WTC11 (cell line): ENCODE measurements around the gene OBSCN. TPM values are rescaled to one million over a fixed set of nuclear protein-coding genes. Genes with fewer than 3 reads are reported as not detected.

Source experiments
- ATAC-seq: fragments of 200-7000 bp; cut with Tn5 transposase; 2 replicates; pipeline ENCODE4 v1.10.0; 2021; ENCODE audit warnings: mild to moderate bottlenecking, moderate library complexity
- CTCF ChIA-PET: fragments of 300-600 bp; sonication (Branson Sonifier 250); formaldehyde crosslinking; loops from one replicate; lab custom pipeline; 2021; ENCODE audit warnings: antibody characterized with exemption; lab: Charles Lee
- POLR2A ChIA-PET: fragments of 350-600 bp; sonication (Branson Sonifier 250); formaldehyde crosslinking; loops from one replicate; lab custom pipeline; 2021; ENCODE audit warnings: antibody characterized with exemption; lab: Charles Lee
- DNase-seq: peaks from one replicate; pipeline ENCODE4 v3.0.0; 2021; ENCODE audit warnings: low spot score
- H3K27ac Mint-ChIP-seq: 2 replicates; pipeline ENCODE4 v1.8.0; 2021; ENCODE audit warnings: mixed read lengths
- H3K27me3 Mint-ChIP-seq: 2 replicates; pipeline ENCODE4 v1.8.0; 2021; ENCODE audit warnings: low read depth, mild to moderate bottlenecking, moderate library complexity, mixed read lengths
- H3K36me3 Mint-ChIP-seq: 2 replicates; pipeline ENCODE4 v1.8.0; 2021; ENCODE audit warnings: mixed read lengths
- H3K4me1 Mint-ChIP-seq: 2 replicates; pipeline ENCODE4 v1.8.0; 2022; ENCODE audit warnings: mixed read lengths
- H3K4me3 Mint-ChIP-seq: 2 replicates; pipeline ENCODE4 v1.8.0; 2021; ENCODE audit warnings: mild to moderate bottlenecking, moderate library complexity, mixed read lengths
- H3K9me3 Mint-ChIP-seq: 2 replicates; pipeline ENCODE4 v1.8.0; 2021; ENCODE audit warnings: mixed read lengths
- AR ChIP-seq: fragments of 250-450 bp; sonication (Bioruptor Pico); IDR thresholded peaks from 2 replicates; pipeline ENCODE4 v1.9.0; 2021; ENCODE audit warnings: mild to moderate bottlenecking
- ATF6 ChIP-seq: sonication (generic); formaldehyde crosslinking; IDR thresholded peaks from 2 replicates; pipeline ENCODE4 v1.8.1; 2023; ENCODE audit warnings: mild to moderate bottlenecking, missing genetic modification reagents
- CTCF ChIP-seq: fragments of 200-600 bp; IDR thresholded peaks from 2 replicates; pipeline ENCODE4 v1.8.0; 2022; ENCODE audit warnings: antibody characterized with exemption
- E2F5 ChIP-seq: sonication (generic); formaldehyde crosslinking; IDR thresholded peaks from 2 replicates; pipeline ENCODE4 v1.8.1; 2022; ENCODE audit warnings: mild to moderate bottlenecking, moderate library complexity, missing genetic modification reagents
- FOXP4 ChIP-seq: sonication (generic); formaldehyde crosslinking; IDR thresholded peaks from 2 replicates; pipeline ENCODE4 v1.8.0; 2022; ENCODE audit warnings: mild to moderate bottlenecking, missing genetic modification reagents
- GABPB1 ChIP-seq: sonication (generic); formaldehyde crosslinking; IDR thresholded peaks from 2 replicates; pipeline ENCODE4 v1.8.1; 2023; ENCODE audit warnings: mild to moderate bottlenecking, missing genetic modification reagents
- IRF2 ChIP-seq: sonication (generic); formaldehyde crosslinking; IDR thresholded peaks from 2 replicates; pipeline ENCODE4 v1.8.0; 2022; ENCODE audit warnings: low read depth, missing genetic modification reagents, borderline replicate concordance
- MAX ChIP-seq: sonication (generic); formaldehyde crosslinking; IDR thresholded peaks from 2 replicates; pipeline ENCODE4 v1.8.0; 2022; ENCODE audit warnings: mild to moderate bottlenecking, missing genetic modification reagents
- OVOL2 ChIP-seq: fragments of 250-450 bp; sonication (Bioruptor Pico); IDR thresholded peaks from 2 replicates; pipeline ENCODE4 v1.9.0; 2021; ENCODE audit warnings: mild to moderate bottlenecking, borderline replicate concordance
- SMAD4 ChIP-seq: sonication (generic); formaldehyde crosslinking; IDR thresholded peaks from 2 replicates; pipeline ENCODE4 v1.8.0; 2022; ENCODE audit warnings: mild to moderate bottlenecking, missing genetic modification reagents
- TEAD1 ChIP-seq: sonication (generic); formaldehyde crosslinking; IDR thresholded peaks from 2 replicates; pipeline ENCODE4 v1.8.0; 2022; ENCODE audit warnings: mild to moderate bottlenecking, missing genetic modification reagents
- TP53 ChIP-seq: sonication (generic); formaldehyde crosslinking; IDR thresholded peaks from 2 replicates; pipeline ENCODE4 v1.8.1; 2023; ENCODE audit warnings: mild to moderate bottlenecking, missing genetic modification reagents
- ZBTB43 ChIP-seq: sonication (generic); formaldehyde crosslinking; IDR thresholded peaks from 2 replicates; pipeline ENCODE4 v1.8.1; 2023; ENCODE audit warnings: mild to moderate bottlenecking, missing genetic modification reagents
- ZNF281 ChIP-seq: sonication (generic); formaldehyde crosslinking; IDR thresholded peaks from 2 replicates; pipeline ENCODE4 v1.8.0; 2023; ENCODE audit warnings: mild to moderate bottlenecking, missing genetic modification reagents
- ZNF532 ChIP-seq: fragments of 250-450 bp; sonication (Bioruptor Pico); IDR thresholded peaks from 2 replicates; pipeline ENCODE4 v1.9.0; 2021; ENCODE audit warnings: mild to moderate bottlenecking, borderline replicate concordance
- total RNA-seq: library from RNA; stranded (reverse); gene quantifications from 3 replicates; pipeline ENCODE4 v1.2.3, GENCODE V29; 2021

Gene OBSCN
- total RNA-seq, 1 experiment from 2014 or later = 38.8 TPM

- TF ChIP-seq ATF6 (CRISPR knock-in tag) = no peak
- no peak for TF ChIP-seq IRF2
Observed at GRCh38 chr1:228313536-228314277, 105.9 kb downstream of the OBSCN start (continued).

GRCh38 chr1:228314315-228314657, 106.4 kb downstream of the OBSCN start:
- Mint-ChIP-seq H3K4me3 (no peak overlapping the region), H3K27ac (no peak overlapping the region), H3K27me3 (no peaks in the 10 kb centered on the region; the same call in 1 of the 2 replicates), H3K4me1 (no peaks in the 10 kb centered on the region), H3K9me3 (peaks cover 7% of the 10 kb centered on the region), H3K36me3 (peaks cover 20% of the 10 kb centered on the region)
- POLR2A ChIA-PET = interaction anchor here (0.6 kb wide), 1 partner anchor 201 kb away, joined by 5 read pairs; no protein-coding TSS in a partner anchor
- ATAC-seq = no peak
- DNase-seq = no peak
- CTCF ChIA-PET = no interaction called here
- TF ChIP-seq MAX (CRISPR knock-in tag) = no peak
- TF ChIP-seq GABPB1 (CRISPR knock-in tag) = no peak
- TF ChIP-seq OVOL2 (CRISPR knock-in tag) = no peak
- TF ChIP-seq E2F5 (CRISPR knock-in tag) = no peak
- TF ChIP-seq ZNF281 (CRISPR knock-in tag) = no peak
- TF ChIP-seq FOXP4 = no peak
- TF ChIP-seq AR (CRISPR knock-in tag) = no peak
- TF ChIP-seq CTCF = no peak
- TF ChIP-seq TP53 (CRISPR knock-in tag) = no peak
- TF ChIP-seq SMAD4 = no peak
- TF ChIP-seq ZBTB43 (CRISPR knock-in tag) = no peak
- TF ChIP-seq TEAD1 (CRISPR knock-in tag) = no peak
- no peak for TF ChIP-seq ZNF532 (CRISPR knock-in tag)
